Myocyte (in vitro differentiated cells): ENCODE results near the gene CBFA2T3. TPM values are rescaled to one million over a fixed set of nuclear protein-coding genes. Genes with fewer than 3 reads are reported as not detected.

Source experiments
- DNase-seq: peaks from one replicate; pipeline ENCODE4 v3.0.0-alpha.2; 2012; ENCODE audit warnings: low read depth
- total RNA-seq: library from RNA; depleted of rRNA; stranded (reverse); fragments of >200 nt; gene quantifications from 2 replicates; pipeline ENCODE4 v1.2.3, GENCODE V29; 2014

Gene CBFA2T3
- total RNA-seq, 1 donor from 2014 or later: 0.72 TPM

DNA sequence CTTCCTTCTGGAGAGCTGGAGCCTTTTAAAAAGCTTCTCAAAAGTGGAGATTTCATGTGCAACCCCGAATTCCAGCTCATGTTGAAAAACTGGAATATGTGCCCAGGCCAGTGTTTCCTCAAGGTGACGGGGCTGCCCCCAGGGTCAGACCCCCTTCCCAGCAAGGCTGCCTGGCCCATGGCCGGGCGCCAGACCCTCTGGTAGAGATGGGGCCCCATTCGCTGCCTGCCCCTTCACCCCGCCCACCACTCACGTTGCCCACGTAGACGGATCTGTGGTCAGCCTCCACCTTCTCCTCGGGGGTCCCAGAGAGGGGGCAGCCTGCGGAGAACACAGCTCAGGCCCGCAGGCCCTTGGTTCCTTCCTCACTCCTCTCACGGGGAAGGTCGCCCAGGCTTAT is 111.7 kb downstream of the CBFA2T3 start:
- DNase-seq: no peak

- DNase-seq: no peak
Observed at GRCh38 chr16:88864521-88864920, 112.5 kb downstream of the CBFA2T3 start.

DNA sequence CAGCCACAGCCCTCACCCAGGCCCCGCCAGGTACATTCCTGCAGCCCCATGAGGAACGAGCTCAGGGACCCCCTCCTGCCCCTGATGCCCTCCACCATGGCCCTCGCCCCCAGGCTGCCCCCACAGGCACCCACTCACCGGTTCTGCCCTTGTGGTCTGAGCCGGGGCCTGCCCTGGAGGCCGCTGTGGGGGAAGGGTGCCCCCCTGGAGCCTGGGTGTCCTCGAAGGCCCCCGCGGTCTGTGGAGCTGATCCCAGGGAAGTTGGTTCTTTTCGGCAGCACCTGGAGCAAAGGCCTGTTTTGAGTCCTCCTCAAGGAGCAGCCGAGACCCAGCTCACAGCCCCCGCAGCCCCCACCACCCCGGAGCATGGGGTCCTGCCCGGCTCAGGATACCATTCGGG is 112.9 kb downstream of the CBFA2T3 start:
- no peak for DNase-seq

DNA sequence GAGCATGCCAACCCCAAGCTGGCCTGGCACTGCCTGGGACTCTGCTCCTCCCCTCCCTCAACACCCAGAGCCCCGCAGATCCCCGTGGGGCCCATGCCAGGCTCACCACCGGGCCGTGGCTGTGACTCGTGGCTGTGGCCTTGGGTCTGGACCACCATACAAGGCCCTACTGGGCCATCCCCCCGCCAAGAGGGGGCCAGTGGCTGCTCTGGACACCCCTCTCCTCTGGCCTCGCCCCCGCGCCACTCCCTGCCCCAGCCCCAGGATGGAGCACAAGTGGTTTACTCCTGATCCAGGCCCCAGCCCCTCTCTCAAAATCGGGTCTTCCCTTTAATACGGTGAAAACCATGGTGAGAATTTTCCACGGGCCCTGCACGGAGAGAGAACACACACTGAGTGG is 113.6 kb downstream of the CBFA2T3 start:
- no peak for DNase-seq

- DNase-seq: no peak
Observed at GRCh38 chr16:88862968-88863367, 114.0 kb downstream of the CBFA2T3 start.

DNA sequence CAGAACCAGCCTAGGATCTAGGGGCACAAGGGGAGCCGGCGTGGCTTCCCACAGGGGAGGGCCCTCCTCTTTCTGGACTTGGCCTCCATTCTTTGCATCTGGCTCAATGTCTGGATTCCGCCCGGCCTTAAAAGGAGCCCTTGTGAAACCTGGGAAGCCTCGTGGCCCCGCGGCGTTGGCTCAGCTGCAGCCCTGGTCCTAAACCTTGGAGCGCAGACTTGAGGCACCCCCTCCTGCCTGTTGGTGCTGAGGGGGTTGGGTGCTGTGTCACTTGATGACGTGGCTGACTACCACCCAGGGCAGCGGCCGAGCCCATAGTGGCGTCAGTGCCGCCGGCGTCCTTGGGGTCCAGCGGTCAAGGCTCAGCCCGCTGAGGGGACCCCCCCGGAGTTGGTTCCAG is 115.6 kb downstream of the CBFA2T3 start:
- no peak for DNase-seq

DNA sequence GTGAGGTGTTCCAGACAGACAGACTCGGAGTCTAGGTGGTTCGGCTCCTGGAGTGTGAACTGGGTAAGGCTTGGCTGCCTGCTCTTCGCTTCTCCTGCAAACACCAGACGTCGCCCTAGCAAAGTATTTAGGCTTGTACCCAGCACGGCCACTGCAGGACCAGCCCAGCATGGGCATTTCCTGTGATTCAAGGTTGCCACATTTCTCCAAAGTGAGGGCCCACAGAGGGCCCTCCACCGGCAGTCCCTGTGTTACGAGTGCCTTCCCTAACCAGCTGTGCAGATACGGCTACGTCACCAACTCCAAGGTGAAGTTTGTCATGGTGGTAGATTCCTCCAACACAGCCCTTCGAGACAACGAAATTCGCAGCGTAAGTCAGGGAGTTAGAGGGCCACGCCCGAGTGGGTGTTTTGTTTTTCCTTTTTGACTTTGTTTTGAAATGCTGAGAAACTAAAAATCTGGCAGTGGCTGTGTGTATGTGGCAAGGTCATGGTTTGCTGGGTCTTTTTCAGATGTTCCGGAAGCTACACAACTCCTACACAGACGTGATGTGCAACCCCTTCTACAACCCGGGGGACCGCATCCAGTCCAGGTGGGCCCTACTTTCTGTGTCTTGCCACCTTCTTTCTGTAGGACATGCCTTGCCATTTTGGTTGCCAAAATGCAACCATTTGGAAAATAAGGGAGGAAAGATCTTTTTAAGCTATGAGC is 117.5 kb downstream of the CBFA2T3 start:
- DNase-seq: no peak

GRCh38 chr16:88857728-88858339 is 119.2 kb downstream of the CBFA2T3 start:
- DNase-seq: peak; percentile 82

DNA sequence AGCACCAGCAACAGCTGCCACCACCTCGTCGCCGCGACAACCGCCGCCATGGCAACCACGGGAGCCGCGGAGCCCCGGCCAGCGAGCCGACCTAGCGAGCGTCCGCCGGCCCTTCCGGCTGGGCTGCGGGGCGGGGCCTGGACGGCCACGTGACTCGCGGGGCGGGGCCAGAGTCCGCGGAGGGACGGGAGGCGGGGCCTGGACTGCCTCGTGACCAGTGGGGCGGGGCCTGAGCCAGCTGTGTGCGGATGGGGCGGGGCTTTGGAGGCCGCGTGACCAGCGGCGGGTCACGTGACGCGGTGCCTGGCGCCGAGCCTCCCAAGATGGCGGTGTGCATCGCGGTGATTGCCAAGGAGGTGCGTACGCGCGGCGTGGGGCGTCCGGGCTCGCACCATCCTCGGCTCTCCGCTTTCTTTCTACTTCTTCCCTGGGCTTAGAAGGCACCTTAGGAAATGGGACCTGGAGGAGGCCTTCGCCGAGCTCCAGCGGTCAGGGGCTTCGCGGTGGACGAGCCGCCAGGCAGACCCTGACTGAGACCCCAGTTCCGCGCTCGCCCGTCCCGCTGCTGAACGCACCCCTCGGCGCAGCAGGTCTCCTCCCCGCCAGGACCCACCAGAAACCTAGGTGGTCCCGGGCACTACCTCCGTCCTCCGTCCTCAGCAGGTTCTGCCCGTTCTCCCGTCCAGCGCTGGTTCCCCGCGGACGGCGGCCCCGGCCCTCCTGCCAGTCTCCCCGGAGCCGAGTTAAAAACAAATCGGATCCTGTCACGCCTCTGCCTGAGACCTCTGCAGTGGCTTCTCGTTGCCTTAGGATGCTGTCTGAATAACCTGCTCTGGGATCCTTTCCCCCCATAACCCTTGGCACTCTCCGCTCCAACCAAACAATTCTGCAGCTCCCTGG is 119.9 kb downstream of the CBFA2T3 start, which contains the start of the genes GALNS and TRAPPC2L:
TSS of gene GALNS (minus strand) at position 120 of the 900 bp plus-strand sequence. CDS start at position 50, 70 bp downstream.
TSS of gene TRAPPC2L (plus strand) at position 300 of the 900 bp plus-strand sequence. CDS start at position 324, 24 bp downstream.
- peak; percentile 96 for DNase-seq

DNA sequence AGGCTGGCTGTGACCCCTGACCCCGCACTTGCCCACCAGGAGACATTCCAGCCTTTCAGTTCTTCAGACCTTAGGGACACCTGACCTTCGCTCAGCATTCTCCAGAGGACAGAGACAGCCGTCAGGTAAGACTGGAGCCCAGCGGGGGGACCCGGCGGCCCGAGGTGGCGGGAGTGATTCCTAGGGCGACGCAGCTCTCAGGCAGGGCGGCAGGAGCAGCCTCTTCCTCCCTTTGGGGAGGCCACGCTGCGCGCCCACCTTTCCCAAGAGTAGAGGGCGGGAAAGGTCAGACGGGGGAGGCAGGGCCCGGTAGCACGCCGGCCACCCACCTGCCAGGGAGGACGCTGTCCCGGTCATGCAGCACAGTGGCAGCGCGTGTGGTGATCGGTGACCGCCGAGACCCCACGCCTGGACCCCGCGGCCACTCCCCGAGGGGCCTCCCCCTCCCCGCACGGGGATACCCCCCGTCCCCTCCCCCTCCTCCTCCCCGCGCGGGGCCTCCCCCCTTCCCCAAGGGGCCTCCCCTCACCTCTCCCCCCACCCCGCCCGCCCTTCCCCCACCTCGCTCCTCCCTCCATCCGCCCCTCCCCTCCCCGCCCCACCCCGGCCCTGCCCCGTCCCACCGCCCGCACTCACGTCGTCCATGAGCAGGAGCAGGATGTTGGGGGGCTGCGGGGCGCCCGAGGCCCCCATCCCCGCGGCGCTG is 120.7 kb downstream of the CBFA2T3 start:
- no peak for DNase-seq

DNA sequence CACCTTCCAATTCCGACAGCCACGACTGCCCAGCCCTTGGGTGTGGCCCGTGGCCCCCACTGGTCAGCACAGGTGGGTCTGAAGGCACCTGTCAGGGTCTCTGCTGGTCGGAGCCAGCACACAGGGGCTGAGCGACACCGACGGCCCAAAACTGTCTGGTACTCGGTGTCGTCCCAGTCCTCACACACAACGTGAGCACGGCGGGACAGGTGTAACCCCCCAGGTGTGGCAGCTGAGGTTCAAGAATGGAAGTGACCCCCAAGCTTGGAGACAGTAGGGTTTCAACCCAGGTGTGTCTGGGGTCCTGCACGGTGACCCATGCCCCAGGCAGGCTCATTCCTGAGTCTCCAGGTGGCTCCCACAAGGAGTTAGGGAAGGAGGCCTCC is 121.3 kb downstream of the CBFA2T3 start:
- no peak for DNase-seq

DNA sequence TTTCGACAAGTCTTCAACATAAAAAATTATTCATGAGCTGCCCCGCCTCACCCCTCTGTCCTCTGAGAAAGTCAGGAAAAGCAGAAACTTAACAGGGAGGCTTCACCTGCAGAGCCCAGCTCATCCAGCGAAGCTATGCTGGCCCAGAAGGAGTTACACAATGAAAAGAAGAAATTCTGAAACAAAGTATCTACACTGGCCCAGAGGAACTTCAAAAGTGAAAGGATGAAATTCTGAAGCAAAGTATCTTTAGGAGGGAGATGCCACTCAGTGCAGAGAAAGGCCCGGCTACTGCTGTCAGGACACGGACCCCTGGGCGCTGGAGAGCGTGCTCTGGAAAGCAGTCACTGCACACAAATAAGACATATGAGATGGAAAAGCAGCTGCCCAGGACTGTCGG is 121.8 kb downstream of the CBFA2T3 start:
- no peak for DNase-seq

DNA sequence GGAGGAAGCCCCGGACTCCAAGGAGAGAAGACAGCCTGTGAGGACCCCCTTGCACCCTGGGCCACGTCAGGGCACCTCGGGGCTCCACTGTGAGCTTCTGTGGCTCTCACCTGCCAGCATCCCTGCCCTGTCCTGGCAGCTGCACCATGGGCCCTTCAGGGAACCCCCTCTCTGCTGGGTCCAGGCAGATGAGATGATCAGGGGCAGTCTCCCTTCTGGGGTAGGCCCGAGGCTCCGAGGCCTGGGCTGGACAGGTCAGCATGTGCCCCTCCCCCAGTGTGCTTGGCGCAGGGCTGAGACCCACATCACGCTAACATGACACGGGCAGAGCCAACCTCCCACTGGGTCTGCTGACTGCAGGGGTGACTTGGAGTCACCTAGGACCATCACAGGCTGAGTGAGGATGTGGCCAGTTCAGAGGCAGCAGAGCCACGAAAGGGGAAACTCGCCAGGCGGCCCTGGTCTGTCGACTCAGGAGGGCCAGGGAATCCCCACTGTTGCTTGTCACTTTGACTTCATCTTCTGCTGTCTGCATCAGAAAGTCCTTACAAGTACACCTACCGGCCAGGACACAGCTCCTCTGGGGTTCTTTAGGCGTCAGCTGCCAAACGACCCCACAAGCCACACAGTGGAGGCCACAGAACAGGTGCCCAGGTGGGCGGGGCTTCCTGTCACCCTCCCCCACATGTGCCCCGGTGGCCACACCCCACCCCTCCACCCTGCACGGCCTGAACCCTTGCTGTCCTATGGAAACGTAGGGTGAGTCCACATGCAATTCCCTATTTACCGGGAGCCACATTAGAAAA is 122.5 kb downstream of the CBFA2T3 start:
- DNase-seq: peak; percentile 60

DNA sequence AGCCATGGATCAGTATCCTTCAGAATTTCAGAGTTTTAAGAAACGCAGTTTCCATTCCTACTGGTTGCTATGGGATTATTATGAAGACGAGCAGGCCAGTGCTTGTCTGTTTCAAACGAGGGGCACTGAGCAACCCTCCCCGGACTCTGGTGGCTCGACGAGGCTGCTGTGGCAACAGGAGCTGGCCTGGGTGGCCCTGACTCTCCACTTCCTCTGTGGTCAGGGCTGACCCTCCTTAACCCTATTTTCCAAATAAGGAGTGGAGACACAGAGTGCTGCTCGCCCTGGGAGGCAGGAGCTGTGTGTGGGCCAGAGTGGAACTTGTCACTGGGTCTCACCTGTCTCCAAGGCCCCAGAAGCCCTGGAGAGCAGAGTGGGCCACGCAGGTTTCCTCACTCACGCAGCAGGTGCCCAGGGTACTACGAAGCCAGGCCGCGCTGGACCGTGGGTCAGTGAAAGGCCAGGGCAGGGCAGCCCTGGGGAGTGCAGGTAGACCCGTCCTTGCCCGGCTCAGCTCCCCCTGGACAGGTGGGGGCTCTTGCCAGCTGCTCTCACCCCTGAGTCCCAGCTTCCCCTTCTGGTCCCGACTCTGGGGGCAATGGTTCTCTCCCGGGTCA is 123.6 kb downstream of the CBFA2T3 start:
- DNase-seq: no peak

DNA sequence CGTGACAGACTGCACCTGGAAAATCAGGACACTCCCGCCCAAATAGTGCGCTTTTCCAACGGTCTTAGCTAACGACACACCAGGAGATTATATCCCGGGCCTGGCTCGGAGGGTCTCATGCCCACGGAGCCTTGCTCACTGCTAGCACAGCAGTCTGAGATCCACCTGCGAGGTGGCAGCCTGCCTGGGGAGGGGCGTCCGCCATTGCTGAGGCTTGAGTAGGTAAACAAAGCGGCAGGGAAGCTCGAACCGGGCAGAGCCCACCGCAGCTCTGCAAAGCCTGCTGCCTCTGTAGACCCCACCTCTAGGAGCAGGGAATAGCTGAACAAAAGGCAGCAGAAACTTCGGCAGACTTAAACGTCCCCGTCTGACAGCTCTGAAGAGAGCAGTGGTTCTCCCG is 125.4 kb downstream of the CBFA2T3 start:
- no peak for DNase-seq

DNA sequence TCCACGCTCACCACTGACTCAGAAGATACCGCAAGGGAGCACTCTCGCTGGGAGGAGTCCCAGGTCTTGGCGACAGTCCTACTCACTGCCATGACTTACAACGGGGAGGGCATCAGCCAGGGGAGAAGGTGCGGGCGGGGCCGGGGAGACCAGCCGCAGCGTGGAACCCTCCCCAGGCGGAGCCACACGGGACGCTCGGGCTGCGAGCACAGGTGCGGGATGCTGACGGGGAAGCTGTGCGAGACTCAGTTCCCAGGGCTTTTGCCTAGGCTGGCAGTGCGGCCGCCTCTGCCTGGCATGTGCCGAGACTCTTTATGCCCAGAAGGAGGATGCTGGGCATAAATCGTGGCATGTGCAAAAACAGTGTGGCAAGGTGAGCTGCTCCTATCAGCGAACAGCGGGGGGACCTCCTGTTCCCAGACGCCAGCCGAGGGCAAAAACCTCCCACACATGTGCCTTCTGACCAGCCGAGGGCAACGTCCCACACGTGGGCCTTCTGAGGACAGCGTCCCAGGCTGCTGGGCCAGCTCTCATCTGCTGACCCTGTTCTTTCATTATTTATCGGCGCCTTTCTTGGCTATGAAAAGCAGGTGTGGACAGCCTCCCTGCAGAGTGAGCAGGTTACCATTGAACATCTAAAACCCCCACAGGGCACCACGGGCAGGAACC is 126.3 kb downstream of the CBFA2T3 start:
- DNase-seq: no peak

GRCh38 chr16:88848557-88848956 is 128.4 kb downstream of the CBFA2T3 start:
- no peak for DNase-seq

GRCh38 chr16:88847654-88848053 is 129.4 kb downstream of the CBFA2T3 start:
- DNase-seq: no peak

DNA sequence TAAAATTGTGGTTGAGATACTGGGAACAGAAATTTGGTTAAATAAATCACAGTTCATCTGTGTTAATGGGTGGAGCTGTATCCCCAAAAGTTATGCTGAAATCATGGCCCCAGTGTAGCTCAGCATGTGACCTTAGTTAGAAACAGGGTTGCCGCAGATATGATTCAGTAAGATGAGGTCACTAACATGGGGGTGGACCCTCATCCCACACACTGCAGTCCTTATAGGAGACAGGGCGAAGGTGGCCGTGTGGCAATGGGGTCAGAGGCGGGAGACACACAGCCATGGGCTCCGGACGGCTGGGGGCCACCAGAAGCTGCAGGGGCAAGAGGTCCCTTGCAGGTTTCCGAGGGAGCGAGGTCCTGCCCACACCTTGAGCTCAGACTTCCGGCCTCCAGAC is 130.9 kb downstream of the CBFA2T3 start:
- no peak for DNase-seq
